ENCODE data around the gene KIR2DL4. TPM values are rescaled to one million over a fixed set of nuclear protein-coding genes. Genes with fewer than 3 reads are reported as not detected.
A peak's percentile ranks its signal among the peaks of the same experiment; 100 is the strongest.
"Not testable (repeated sequence)": the region's sequence is repeated elsewhere in the genome, so short reads cannot be mapped to it uniquely, and the experiment has no call there.

Gene KIR2DL4
- total RNA-seq, 1 donor: not detected

DNA sequence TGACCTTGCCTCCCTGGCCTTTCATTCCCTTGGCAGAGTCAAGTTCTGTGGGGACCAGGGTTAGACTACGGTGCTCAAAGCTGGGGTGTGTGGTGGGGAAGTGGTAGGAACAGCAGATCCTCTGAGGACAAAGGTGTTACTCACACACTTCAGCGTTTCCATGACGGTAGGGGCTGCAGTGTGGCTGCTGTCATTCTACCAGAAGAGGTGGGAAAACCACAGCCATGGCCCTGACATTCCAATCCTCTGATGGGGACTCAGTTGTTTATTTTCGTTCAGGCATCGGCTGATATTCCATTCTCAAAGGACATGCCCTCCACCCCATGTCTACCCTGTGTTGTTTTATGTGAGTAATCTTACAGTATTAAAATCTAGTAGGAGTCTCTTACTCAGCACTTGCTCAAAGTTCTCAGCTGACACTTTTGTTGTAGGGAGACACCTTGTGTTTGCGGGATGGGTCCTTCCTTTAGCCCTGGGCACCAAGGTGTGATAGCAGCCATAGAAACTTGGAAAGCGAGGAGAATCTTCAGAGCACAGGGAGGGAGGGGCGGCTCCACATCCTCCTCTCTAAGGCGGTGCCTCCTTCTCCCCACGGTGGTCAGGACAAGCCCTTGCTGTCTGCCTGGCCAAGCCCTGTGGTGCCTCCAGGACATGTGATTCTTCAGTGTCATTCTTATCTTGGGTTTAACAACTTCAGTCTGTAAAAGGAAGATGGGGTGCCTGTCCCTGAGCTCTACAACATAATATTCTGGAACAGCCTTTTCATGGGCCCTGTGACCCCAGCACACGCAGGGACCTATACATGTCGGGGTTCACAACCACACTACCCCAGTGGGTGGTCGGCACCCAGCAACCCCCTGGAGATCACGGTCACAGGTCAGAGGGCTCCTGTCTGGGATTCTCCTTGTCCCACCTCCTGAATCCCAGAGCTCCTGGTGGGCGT is 32.1 kb upstream of the KIR2DL4 start:
- DNase-seq (ENCODE audit: insufficient read length, low spot score, missing footprints): peak; percentile 27
- H3K4me3 ChIP-seq (ENCODE audit: insufficient read depth, low read length); H4K20me1 ChIP-seq (ENCODE audit: insufficient read depth, low read length); H3K27ac ChIP-seq (ENCODE audit: low read depth, low read length); H3K79me2 ChIP-seq (ENCODE audit: insufficient read depth, low read length); H3K4me1 ChIP-seq (ENCODE audit: insufficient read depth, low read length); H3K27me3 ChIP-seq (ENCODE audit: insufficient read depth, low read length); H3K9me3 ChIP-seq (ENCODE audit: low read depth, low read length); H2AFZ ChIP-seq (ENCODE audit: low read length); H3K36me3 ChIP-seq (ENCODE audit: insufficient read depth, low read length); H3K4me2 ChIP-seq (ENCODE audit: insufficient read depth, low read length): not testable (repeated sequence)

DNA sequence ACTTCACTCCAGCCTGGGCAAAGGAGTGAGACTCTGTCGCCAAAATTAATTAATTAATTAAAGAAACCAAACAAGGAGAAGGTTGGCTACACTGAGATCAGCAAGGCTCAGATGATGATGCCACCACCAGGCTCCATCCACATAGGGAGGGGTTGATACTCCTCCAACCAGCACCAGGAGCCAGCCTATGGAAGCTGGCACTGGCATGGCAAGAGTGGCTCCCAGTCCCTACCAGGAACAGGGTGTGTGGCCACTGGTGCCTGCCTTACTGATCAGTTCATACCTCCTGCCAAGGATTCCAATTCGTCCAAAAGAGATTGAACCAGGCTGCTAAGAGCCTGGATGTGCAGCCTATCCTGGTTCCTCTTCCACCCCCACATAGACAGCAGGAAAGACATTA is 30.7 kb upstream of the KIR2DL4 start:
- H3K36me3 ChIP-seq (ENCODE audit: insufficient read depth, low read length); H3K4me2 ChIP-seq (ENCODE audit: insufficient read depth, low read length); H3K4me1 ChIP-seq (ENCODE audit: insufficient read depth, low read length); DNase-seq (ENCODE audit: insufficient read length, low spot score, missing footprints); H3K27me3 ChIP-seq (ENCODE audit: insufficient read depth, low read length); H3K27ac ChIP-seq (ENCODE audit: low read depth, low read length); H3K9me3 ChIP-seq (ENCODE audit: low read depth, low read length); H3K4me3 ChIP-seq (ENCODE audit: insufficient read depth, low read length); H3K79me2 ChIP-seq (ENCODE audit: insufficient read depth, low read length); H2AFZ ChIP-seq (ENCODE audit: low read length); H4K20me1 ChIP-seq (ENCODE audit: insufficient read depth, low read length): not testable (repeated sequence)

DNA sequence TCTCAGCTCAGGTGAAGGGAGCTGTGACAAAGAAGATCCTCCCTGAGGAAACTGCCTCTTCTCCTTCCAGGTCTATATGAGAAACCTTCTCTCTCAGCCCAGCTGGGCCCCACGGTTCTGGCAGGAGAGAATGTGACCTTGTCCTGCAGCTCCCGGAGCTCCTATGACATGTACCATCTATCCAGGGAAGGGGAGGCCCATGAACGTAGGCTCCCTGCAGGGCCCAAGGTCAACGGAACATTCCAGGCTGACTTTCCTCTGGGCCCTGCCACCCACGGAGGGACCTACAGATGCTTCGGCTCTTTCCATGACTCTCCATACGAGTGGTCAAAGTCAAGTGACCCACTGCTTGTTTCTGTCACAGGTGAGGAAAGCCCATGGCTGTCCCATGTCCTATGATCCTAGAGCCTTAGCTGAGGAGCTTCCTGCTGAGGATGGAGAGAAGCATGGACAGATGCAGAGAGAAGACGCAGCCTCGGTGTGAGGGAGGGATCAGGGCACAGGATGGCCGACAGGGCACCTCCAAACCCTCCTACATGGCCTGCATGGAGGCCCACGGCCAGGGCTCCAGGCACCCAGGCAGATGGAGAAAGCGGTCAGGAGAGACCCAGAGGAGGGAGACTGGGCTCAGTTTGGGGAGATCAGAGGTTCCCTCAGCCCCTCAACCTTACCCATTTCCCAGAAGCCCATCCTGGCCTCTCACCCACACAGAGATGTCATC is 28.2 kb upstream of the KIR2DL4 start:
- H2AFZ ChIP-seq (ENCODE audit: low read length); H3K36me3 ChIP-seq (ENCODE audit: insufficient read depth, low read length); DNase-seq (ENCODE audit: insufficient read length, low spot score, missing footprints); H3K9me3 ChIP-seq (ENCODE audit: low read depth, low read length); H4K20me1 ChIP-seq (ENCODE audit: insufficient read depth, low read length); H3K4me2 ChIP-seq (ENCODE audit: insufficient read depth, low read length); H3K4me3 ChIP-seq (ENCODE audit: insufficient read depth, low read length); H3K4me1 ChIP-seq (ENCODE audit: insufficient read depth, low read length); H3K27me3 ChIP-seq (ENCODE audit: insufficient read depth, low read length); H3K79me2 ChIP-seq (ENCODE audit: insufficient read depth, low read length); H3K27ac ChIP-seq (ENCODE audit: low read depth, low read length): not testable (repeated sequence)

DNA sequence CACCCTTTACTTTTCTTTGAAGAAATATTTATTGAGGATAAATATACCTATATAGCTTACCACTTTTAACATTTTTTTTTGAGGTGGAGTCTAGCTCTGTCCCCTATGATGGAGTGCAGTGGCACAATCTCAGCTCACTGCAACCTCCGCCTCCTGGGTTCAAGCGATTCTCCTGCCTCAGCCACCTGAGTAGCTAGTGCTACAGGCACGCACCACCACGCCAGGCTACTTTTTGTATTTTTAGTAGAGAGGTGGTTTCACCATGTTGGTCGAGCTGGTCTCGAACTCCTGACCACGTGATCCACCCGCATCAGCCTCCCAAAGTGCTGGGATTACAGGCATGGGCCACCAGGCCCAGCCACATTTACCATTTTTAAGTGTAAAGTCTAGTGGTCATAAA is 27.6 kb upstream of the KIR2DL4 start:
- H3K27me3 ChIP-seq (ENCODE audit: insufficient read depth, low read length); DNase-seq (ENCODE audit: insufficient read length, low spot score, missing footprints); H2AFZ ChIP-seq (ENCODE audit: low read length); H3K4me2 ChIP-seq (ENCODE audit: insufficient read depth, low read length); H4K20me1 ChIP-seq (ENCODE audit: insufficient read depth, low read length); H3K4me3 ChIP-seq (ENCODE audit: insufficient read depth, low read length); H3K4me1 ChIP-seq (ENCODE audit: insufficient read depth, low read length); H3K27ac ChIP-seq (ENCODE audit: low read depth, low read length); H3K79me2 ChIP-seq (ENCODE audit: insufficient read depth, low read length); H3K9me3 ChIP-seq (ENCODE audit: low read depth, low read length); H3K36me3 ChIP-seq (ENCODE audit: insufficient read depth, low read length): not testable (repeated sequence)

DNA sequence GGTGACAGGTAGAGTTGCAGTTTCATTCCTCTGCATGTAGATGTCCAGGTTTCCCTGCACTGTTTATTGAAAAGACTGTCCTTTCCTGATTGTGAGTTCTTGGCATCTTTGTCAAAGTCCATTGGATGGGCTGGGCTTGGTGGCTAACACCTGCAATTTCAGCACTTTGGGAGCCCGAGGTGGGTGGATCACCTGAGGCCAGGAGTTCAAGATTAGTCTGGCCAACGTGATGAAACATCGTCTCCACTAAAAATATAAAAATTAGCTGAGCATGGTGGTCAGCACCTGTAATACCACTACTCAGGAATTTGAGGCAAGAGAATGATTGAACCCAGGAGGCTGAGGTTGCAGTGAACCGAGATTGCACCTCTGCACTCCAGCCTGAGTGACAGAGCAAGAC is 25.6 kb upstream of the KIR2DL4 start:
- H2AFZ ChIP-seq (ENCODE audit: low read length); DNase-seq (ENCODE audit: insufficient read length, low spot score, missing footprints); H3K9me3 ChIP-seq (ENCODE audit: low read depth, low read length); H3K27ac ChIP-seq (ENCODE audit: low read depth, low read length); H3K27me3 ChIP-seq (ENCODE audit: insufficient read depth, low read length); H3K79me2 ChIP-seq (ENCODE audit: insufficient read depth, low read length); H3K36me3 ChIP-seq (ENCODE audit: insufficient read depth, low read length); H3K4me1 ChIP-seq (ENCODE audit: insufficient read depth, low read length); H3K4me3 ChIP-seq (ENCODE audit: insufficient read depth, low read length); H4K20me1 ChIP-seq (ENCODE audit: insufficient read depth, low read length); H3K4me2 ChIP-seq (ENCODE audit: insufficient read depth, low read length): not testable (repeated sequence)

DNA sequence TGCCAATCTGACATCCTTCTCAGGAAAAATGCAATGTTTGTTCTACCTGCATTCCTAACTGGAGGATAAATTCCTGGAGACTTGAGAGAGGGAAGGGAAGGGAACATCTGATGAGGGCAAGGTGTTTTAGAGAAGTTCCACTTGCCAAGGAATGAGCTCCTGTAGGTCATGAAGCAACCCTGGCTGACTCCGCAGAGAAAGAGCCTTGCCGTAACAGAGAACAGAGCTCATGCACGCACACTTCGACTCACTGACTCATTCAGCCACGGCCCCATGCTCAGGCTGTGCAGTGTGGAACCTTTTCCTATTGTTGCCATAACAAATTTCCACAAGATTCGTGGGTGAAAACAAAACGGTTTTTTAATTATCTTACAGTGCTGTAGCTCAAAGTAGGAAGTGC is 24.5 kb upstream of the KIR2DL4 start:
- H4K20me1 ChIP-seq (ENCODE audit: insufficient read depth, low read length); H3K4me1 ChIP-seq (ENCODE audit: insufficient read depth, low read length); H3K27me3 ChIP-seq (ENCODE audit: insufficient read depth, low read length); H3K36me3 ChIP-seq (ENCODE audit: insufficient read depth, low read length); H3K4me3 ChIP-seq (ENCODE audit: insufficient read depth, low read length); DNase-seq (ENCODE audit: insufficient read length, low spot score, missing footprints); H3K4me2 ChIP-seq (ENCODE audit: insufficient read depth, low read length); H2AFZ ChIP-seq (ENCODE audit: low read length); H3K27ac ChIP-seq (ENCODE audit: low read depth, low read length); H3K79me2 ChIP-seq (ENCODE audit: insufficient read depth, low read length); H3K9me3 ChIP-seq (ENCODE audit: low read depth, low read length): not testable (repeated sequence)

DNA sequence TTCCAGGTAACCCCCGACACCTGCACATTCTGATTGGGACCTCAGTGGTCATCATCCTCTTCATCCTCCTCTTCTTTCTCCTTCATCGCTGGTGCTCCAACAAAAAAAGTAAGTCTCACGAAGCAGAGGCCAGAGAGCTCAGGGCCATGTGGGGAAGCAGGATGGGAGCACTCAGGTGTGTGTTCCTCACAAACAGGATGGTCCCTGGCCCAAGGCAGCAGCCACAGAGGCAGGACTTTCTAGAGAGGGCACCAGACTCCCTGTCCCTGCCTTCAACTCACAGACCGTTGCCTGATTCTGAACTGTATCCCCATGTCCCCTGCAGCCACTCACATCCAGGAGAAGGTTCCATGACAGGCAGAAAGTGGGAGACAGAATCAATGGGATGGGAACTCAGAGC is 20.5 kb upstream of the KIR2DL4 start:
- not testable (repeated sequence) for H3K4me2 ChIP-seq (ENCODE audit: insufficient read depth, low read length); H3K79me2 ChIP-seq (ENCODE audit: insufficient read depth, low read length); DNase-seq (ENCODE audit: insufficient read length, low spot score, missing footprints); H3K4me1 ChIP-seq (ENCODE audit: insufficient read depth, low read length); H3K9me3 ChIP-seq (ENCODE audit: low read depth, low read length); H3K27ac ChIP-seq (ENCODE audit: low read depth, low read length); H2AFZ ChIP-seq (ENCODE audit: low read length); H3K36me3 ChIP-seq (ENCODE audit: insufficient read depth, low read length); H3K27me3 ChIP-seq (ENCODE audit: insufficient read depth, low read length); H4K20me1 ChIP-seq (ENCODE audit: insufficient read depth, low read length); H3K4me3 ChIP-seq (ENCODE audit: insufficient read depth, low read length)

DNA sequence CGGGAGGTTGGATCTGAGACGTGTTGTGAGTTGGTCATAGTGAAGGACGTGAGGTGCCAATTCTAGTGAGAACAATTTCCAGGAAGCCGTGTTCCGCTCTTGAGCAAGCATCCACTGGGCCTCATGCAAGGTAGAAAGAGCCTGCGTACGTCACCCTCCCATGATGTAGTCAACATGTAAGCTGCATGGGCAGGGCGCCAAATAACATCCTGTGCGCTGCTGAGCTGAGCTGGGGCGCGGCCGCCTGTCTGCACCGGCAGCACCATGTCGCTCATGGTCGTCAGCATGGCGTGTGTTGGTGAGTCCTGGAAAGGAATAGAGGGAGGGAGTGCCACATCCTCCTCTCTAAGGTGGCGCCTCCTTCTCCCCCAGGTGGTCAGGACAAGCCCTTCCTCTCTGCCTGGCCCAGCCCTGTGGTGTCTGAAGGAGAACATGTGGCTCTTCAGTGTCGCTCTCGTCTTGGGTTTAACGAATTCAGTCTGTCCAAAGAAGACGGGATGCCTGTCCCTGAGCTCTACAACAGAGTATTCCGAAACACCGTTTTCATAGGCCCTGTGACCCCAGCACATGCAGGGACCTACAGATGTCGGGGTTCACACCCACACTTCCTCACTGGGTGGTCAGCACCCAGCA is 17.2 kb upstream of the KIR2DL4 start:
- H4K20me1 ChIP-seq (ENCODE audit: insufficient read depth, low read length); H3K36me3 ChIP-seq (ENCODE audit: insufficient read depth, low read length); H3K4me1 ChIP-seq (ENCODE audit: insufficient read depth, low read length); H2AFZ ChIP-seq (ENCODE audit: low read length); H3K79me2 ChIP-seq (ENCODE audit: insufficient read depth, low read length); H3K9me3 ChIP-seq (ENCODE audit: low read depth, low read length); H3K4me3 ChIP-seq (ENCODE audit: insufficient read depth, low read length); H3K27ac ChIP-seq (ENCODE audit: low read depth, low read length); DNase-seq (ENCODE audit: insufficient read length, low spot score, missing footprints); H3K4me2 ChIP-seq (ENCODE audit: insufficient read depth, low read length); H3K27me3 ChIP-seq (ENCODE audit: insufficient read depth, low read length): not testable (repeated sequence)
